Psoas muscle (tissue), 8 donors: Measurements from ENCODE around the gene LARP1. TPM values are rescaled to one million over a fixed set of nuclear protein-coding genes. Genes with fewer than 3 reads are reported as not detected.

ENCODE experiments used
- ATAC-seq, 4 donors: fragments of 200-7000 bp; cut with Tn5 transposase; one replicate each; pipeline ENCODE4 v1.9.1; 2020; ENCODE audit warnings: moderate library complexity in 3 of 4, mild to moderate bottlenecking in 2 of 4
- DNase-seq, 2 donors: peaks; one replicate each; pipeline ENCODE4 v3.0.0-alpha.2; 2020
- H3K27ac ChIP-seq: fragments of 200-600 bp; one replicate; pipeline ENCODE4 v1.8.0; 2022
- H3K27me3 ChIP-seq, 3 donors: fragments of 200-600 bp in 1 of 3; one replicate each; pipeline versions ENCODE4 v1.6.1 to v1.8.0; 2013 to 2022; ENCODE audit warnings: low read length in 2 of 3, mild to moderate bottlenecking in 2 of 3, moderate library complexity in 1 of 3; ENCODE audit not compliant: insufficient read depth in 3 of 3
- H3K36me3 ChIP-seq, 2 donors: fragments of 200-600 bp in 1 of 2; one replicate each; pipeline versions ENCODE4 v1.6.1 to v1.8.0; 2013 to 2022; ENCODE audit warnings: low read depth in 1 of 2, mild to moderate bottlenecking in 1 of 2, moderate library complexity in 1 of 2; ENCODE audit not compliant: insufficient read depth in 1 of 2
- H3K4me1 ChIP-seq: fragments of 200-600 bp; one replicate; pipeline ENCODE4 v1.8.0; 2022
- H3K4me3 ChIP-seq: fragments of 200-600 bp; one replicate; pipeline ENCODE4 v1.8.0; 2022; ENCODE audit warnings: mild to moderate bottlenecking
- H3K9me3 ChIP-seq: fragments of 200-600 bp; one replicate; pipeline ENCODE4 v1.8.0; 2022
- WGBS, 3 donors: extraction: QIAGEN DNeasy Blood & Tissue Kit; methylation state at CpG; one replicate each; pipeline versions ENCODE4 v1.1.6 to v1.1.7; 2013; 5-methylcytosine and 5-hydroxymethylcytosine counted together
- intact Hi-C, 2 donors: fragments of 100-400 bp; cut with DNase I; formaldehyde crosslinking; loops; one replicate each; pipeline versions ENCODE4 v1.11.0 to v1.14.2; 2022
- polyA plus RNA-seq, 3 donors: library from polyadenylated mRNA; stranded (reverse); fragments of 200-250 nt; gene quantifications; one replicate each; pipeline ENCODE4 v1.2.3, GENCODE V29; 2013
- total RNA-seq, 4 donors: library from RNA; stranded (reverse); fragmentation: NEBNext Ultra II Directional in 2 of 4; extraction: Animal tissue kit (Norgen Biotek cat#: 25700) in 2 of 4; gene quantifications; one replicate each; pipeline versions ENCODE4 v1.2.1 to v1.2.4, GENCODE V29; 2021 to 2023
- TF ChIP-seq, protein P1 (sequence below): fragments of 200-600 bp; IDR thresholded peaks from one replicate; pipeline ENCODE4 v1.8.0; 2022; ENCODE audit warnings: antibody characterized with exemption
- donor health status: healthy with polysubstance abuse.
- donor health status: DM: no; HTN: no; CAD: no; lungs with moderate emphysema.
- donor health status: Bipolar disorder and iron deficiency.
- donor health status: healthy.
- donor health status: DM: yes; HTN: yes; CAD: no.
- donor health status: DM: no; HTN: no; CAD: no.
- donor health status: DM: no; HTN: no; CAD: no.
- donor health status: DM: yes; HTN: yes; CAD: no.

The LARP1 gene
- total and polyA plus RNA-seq, 7 donors = 34.1 to 173 (median 108) TPM

GRCh38 chr5:154768207-154768606 lies 13.0 kb downstream of the LARP1 start:
- TF ChIP-seq, protein P1, sequence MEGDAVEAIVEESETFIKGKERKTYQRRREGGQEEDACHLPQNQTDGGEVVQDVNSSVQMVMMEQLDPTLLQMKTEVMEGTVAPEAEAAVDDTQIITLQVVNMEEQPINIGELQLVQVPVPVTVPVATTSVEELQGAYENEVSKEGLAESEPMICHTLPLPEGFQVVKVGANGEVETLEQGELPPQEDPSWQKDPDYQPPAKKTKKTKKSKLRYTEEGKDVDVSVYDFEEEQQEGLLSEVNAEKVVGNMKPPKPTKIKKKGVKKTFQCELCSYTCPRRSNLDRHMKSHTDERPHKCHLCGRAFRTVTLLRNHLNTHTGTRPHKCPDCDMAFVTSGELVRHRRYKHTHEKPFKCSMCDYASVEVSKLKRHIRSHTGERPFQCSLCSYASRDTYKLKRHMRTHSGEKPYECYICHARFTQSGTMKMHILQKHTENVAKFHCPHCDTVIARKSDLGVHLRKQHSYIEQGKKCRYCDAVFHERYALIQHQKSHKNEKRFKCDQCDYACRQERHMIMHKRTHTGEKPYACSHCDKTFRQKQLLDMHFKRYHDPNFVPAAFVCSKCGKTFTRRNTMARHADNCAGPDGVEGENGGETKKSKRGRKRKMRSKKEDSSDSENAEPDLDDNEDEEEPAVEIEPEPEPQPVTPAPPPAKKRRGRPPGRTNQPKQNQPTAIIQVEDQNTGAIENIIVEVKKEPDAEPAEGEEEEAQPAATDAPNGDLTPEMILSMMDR = no peak

GRCh38 chr5:154770111-154770510 lies 14.9 kb downstream of the LARP1 start:
- 42 to 48% (median 45%) methylated on average over 2 of the region's 2 CpGs for WGBS, 3 donors

More at GRCh38 chr5:154768207-154768606, 13.0 kb downstream of the LARP1 start:
- Histone ChIP-seq H3K4me3 (no peak overlapping the region), H3K9me3 (no peaks in the 10 kb centered on the region), H3K36me3 (no peaks in the 10 kb centered on the region), H3K27ac (no peak overlapping the region), H3K4me1 (peaks cover 78% of the 10 kb centered on the region), H3K27me3 (no peaks in the 10 kb centered on the region)
- DNase-seq = no peak
- intact Hi-C loops = loop anchor here in 1 of 2 donors (2.0 kb wide), 1 partner anchor 39 kb away; no protein-coding TSS in a partner anchor
- no peak for ATAC-seq
- WGBS, 3 donors = 89 to 98% (median 90%) methylated on average over 2 of the region's 2 CpGs

DNA sequence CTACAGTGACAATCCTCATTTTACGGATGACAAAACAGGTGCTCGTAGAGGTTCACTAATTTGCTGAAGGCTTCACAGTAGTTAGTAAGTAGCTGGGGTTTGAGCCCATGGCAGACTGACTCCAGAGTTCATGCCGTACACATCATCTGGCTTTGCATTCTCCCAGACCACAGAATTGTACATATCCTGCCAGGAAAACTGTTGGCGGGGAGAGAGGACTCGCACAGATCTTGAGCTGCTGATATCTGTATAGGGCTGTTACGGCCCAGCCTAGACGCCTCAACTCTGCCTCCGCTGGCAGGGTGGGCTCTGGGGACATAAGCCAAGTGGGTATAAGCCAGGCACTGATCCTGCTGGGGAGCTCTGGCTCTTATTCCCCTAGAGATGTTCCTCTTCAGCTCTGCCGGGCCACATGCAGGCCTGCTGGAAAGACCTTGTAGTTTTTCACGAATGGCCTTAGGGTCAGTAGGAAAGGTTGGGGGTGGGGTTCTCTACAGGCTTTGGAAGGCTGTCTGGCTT lies 16.3 kb downstream of the LARP1 start:
- Histone ChIP-seq H3K4me1 (peaks cover 94% of the 10 kb centered on the region), H3K27ac (peak overlapping the region; percentile 73), H3K4me3 (no peak overlapping the region), H3K27me3 (no peaks in the 10 kb centered on the region), H3K9me3 (no peaks in the 10 kb centered on the region), H3K36me3 (no peaks in the 10 kb centered on the region)
- ATAC-seq (peak; percentile 66 to 85 (median 78)), DNase-seq (no peak)
- intact Hi-C loops = no loop called here
- TF ChIP-seq, protein P1 = no peak
- 10 to 24% (median 12%) methylated on average over 10 of the region's 10 CpGs for WGBS, 3 donors

More at GRCh38 chr5:154770111-154770510, 14.9 kb downstream of the LARP1 start:
- H3K36me3 ChIP-seq = no peaks in the 10 kb centered on the region
- H3K27me3 ChIP-seq = no peaks in the 10 kb centered on the region
- DNase-seq (no peak), ATAC-seq (no peak)
- H3K4me1 ChIP-seq = peaks cover 94% of the 10 kb centered on the region
- peak overlapping the region; percentile 73 for H3K27ac ChIP-seq
- intact Hi-C loops = no loop called here
- H3K4me3 ChIP-seq = no peak overlapping the region
- TF ChIP-seq, protein P1 = no peak
- no peaks in the 10 kb centered on the region for H3K9me3 ChIP-seq

DNA sequence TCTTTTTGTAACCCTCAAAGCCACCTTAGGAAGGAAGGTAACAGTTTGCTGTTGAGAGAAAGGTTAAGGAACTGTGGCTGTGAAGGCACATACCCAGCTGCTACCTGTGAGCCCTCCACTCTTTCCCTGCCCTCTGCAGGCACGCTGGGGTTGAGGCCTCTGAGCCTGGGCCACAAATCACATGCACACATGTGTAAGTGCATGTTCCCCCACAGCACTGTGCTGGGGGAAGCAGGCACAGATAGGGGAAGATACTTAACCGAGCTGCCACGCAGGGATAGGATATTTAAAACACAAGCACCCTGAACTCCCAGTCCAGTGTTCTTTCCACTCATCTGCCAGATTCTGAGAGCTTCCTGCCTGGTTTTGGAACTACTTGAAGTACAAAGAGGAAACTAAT lies 18.1 kb downstream of the LARP1 start:
- no peaks in the 10 kb centered on the region for H3K36me3 ChIP-seq
- H3K27me3 ChIP-seq = no peaks in the 10 kb centered on the region
- H3K27ac ChIP-seq = peak overlapping the region; percentile 17
- H3K4me1 ChIP-seq = peaks cover 95% of the 10 kb centered on the region
- intact Hi-C loops = no loop called here
- 51 to 77% (median 71%) methylated on average over 3 of the region's 3 CpGs for WGBS, 3 donors
- no peak overlapping the region for H3K4me3 ChIP-seq
- ATAC-seq (no peak), DNase-seq (no peak)
- TF ChIP-seq, protein P1 = no peak
- H3K9me3 ChIP-seq = no peaks in the 10 kb centered on the region

DNA sequence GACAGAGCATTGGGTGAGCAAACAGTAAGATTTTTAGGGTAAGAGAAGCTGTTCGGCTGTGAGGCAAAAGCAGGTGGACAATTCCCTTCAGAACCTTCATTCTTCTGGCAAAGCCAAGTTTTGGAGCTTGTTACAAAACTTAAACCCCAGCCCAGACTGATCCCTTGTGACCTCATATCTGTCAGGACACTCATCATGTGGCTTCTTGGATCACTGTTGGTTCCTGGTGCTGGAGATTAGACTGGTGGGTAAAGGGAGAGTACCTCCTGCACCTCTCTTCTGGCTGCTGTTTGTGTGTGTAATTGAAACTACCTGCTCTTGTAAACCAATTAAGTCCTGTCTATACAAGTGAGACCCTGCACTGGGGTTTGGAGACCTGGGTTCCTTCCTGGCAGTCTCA lies 21.0 kb downstream of the LARP1 start:
- WGBS, 3 donors = 42 to 79% (median 60%) methylated on average over 1 of the region's 1 CpG
- no peak for ATAC-seq
- Histone ChIP-seq H3K27ac (peak overlapping the region; percentile 11), H3K4me1 (peaks cover 98% of the 10 kb centered on the region), H3K9me3 (no peaks in the 10 kb centered on the region), H3K27me3 (no peaks in the 10 kb centered on the region), H3K4me3 (no peak overlapping the region), H3K36me3 (no peaks in the 10 kb centered on the region)
- intact Hi-C loops = loop anchor here in 1 of 2 donors (2.0 kb wide), 1 partner anchor 15 kb away; no protein-coding TSS in a partner anchor
- no peak for DNase-seq
- TF ChIP-seq, protein P1 = no peak
